Measurements from ENCODE around the gene EBF3.
A peak's percentile ranks its signal among the peaks of the same experiment; 100 is the strongest.

EBF3 gene

GRCh38 chr10:129887986-129888783 is 75.9 kb downstream of the EBF3 start:
- DNase-seq = no peak

GRCh38 chr10:129887381-129887905 is 76.6 kb downstream of the EBF3 start:
- DNase-seq = no peak

GRCh38 chr10:129886263-129886662 is 77.8 kb downstream of the EBF3 start:
- DNase-seq = no peak

- DNase-seq = no peak
These were observed 78.5 kb downstream of the EBF3 start for GRCh38 chr10:129885526-129885925.

DNA sequence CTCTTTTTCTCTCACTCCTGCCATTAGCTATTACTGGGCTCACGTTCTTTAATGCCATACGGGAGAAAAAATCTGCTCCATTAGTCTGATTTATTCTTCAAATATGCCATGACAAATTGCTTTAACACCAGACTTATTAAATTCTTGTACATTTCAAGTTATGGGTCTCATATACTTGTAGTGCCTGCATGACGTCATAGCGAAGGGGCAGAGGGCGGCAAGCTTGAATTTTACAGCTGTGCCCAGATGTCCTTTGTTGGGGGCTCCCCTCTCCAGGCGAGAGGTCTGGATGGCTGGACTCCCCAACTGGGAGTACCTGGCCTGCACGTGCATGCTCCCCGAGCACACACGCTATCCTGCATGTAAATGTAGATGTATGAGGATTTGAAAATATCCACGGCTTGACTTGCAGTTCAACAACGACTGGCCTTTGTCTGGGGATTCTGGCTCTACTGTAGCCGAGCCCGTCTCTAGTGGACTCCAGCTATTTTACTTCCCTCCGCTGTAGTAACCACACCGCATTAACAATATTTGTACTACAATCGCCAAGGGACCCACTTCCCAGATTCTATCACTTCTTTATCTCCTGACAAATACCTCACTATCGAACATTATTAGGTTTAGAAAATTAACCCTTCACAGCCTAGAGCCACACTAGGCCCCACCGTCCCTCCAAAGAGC is 79.5 kb downstream of the EBF3 start:
- DNase-seq = no peak

GRCh38 chr10:129883626-129884397 is 80.3 kb downstream of the EBF3 start:
- no peak for DNase-seq

DNA sequence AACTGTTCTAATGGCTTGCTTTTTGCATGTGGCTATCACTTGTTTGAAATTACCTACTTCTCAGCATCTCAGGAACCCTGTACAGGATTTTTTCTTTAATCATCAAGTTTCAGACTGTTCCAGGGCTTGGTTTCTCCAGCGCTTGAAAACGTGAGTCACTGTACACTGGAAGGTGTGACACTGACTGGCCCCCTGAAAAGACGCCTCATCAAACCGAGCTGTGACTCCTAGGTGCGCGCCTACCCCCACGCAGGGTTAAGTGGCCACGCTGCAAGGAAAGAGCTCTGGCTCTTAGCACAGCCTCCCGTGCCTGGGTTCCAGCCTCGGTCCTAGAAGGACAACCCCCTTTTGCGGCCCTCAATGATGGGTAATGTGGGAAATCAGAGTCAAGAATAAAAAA is 81.0 kb downstream of the EBF3 start:
- DNase-seq = no peak

DNA sequence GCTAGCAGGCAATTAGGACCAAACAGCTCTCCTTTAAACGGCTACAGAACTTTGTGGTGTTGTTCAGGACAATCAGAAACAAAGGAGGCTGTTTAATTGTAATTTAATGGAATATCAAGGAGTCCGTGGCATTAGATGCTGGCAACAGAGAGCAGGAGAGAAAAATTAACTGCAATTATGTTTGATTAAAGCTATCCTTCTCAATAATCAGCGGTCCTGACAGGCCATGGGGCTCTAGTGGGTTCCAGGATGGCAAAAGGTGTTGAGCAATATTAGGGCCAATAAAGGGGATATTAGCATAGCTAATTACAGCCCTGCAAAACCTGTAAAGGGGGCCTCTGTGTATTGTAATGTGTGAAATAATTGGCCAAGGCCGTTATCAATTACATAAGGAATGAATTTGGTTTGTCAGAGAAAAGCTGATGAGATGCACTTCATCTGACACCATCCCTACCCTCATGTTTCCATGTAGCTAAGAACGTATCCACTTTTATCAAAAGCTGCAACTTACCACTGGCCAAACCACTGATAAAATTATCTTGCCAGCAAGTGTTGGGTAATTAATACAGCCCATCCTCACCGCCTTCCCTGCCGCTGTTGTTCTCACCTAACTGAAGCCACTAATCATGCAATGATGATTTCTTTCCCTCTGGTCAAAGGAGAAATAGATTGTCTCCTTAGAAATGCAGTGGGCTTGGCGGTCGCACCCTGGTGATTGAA is 81.6 kb downstream of the EBF3 start:
- DNase-seq = no peak

- peak; percentile 26 for DNase-seq
These were observed 82.4 kb downstream of the EBF3 start for GRCh38 chr10:129881641-129882040.

- peak; percentile 26 for DNase-seq
These were observed 83.7 kb downstream of the EBF3 start for GRCh38 chr10:129880191-129880870.

GRCh38 chr10:129879655-129880054 is 84.4 kb downstream of the EBF3 start:
- DNase-seq = peak; percentile 92

GRCh38 chr10:129878835-129879234 is 85.2 kb downstream of the EBF3 start:
- DNase-seq = no peak

GRCh38 chr10:129877773-129878371 is 86.2 kb downstream of the EBF3 start:
- no peak for DNase-seq

DNA sequence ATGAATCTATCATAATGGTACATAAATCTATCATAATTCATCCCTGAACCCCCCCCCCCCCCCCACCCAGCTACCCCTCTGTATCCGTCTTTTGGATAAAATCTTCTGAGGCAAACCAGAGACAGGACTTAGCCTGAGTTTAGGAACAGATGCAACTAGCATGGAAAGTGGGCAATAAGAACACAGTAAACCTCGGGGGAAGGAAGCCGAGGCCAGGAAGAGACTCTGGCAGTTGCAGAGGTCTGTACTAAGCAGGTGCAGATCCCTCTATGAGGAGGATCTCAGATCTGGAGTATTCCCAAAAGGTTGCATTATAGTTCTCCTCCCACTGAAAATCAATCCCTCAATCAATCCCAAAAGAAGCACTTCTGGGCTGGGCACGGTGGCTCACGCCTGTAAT is 87.2 kb downstream of the EBF3 start:
- peak; percentile 61 for DNase-seq

GRCh38 chr10:129875993-129876726 is 87.9 kb downstream of the EBF3 start:
- no peak for DNase-seq

DNA sequence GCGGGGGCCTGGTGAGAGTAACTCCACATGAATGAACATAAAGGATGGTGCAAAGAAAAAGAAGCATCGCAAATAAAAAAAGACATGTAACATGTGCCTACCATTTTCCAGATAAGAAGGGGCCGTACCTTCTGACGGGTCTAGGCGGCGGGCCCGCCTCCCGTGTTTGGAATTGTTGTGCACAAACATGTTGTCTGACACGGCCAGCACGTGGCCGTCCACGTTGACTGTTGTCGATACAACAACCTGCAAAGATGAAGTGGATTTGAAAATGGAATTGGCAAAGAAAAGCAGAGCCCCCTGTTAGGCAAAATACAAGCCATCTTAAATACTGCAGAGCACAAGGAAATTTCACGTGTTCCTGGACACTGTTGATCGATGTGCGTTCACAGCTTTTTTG is 90.7 kb downstream of the EBF3 start:
- DNase-seq = no peak

GRCh38 chr10:129871966-129872365 is 92.1 kb downstream of the EBF3 start:
- DNase-seq = peak; percentile 80

GRCh38 chr10:129870961-129871621 is 93.0 kb downstream of the EBF3 start:
- DNase-seq = peak; percentile 98

- no peak for DNase-seq
These were observed 93.7 kb downstream of the EBF3 start for GRCh38 chr10:129870474-129870757.

- DNase-seq = peak; percentile 69
These were observed 94.2 kb downstream of the EBF3 start for GRCh38 chr10:129869596-129870473.
